ENCODE results near the gene SAMMSON. TPM values are rescaled to one million over a fixed set of nuclear protein-coding genes. Genes with fewer than 3 reads are reported as not detected.

Gene SAMMSON
- total RNA-seq, 1 donor from 2014 or later = not detected

- no peaks in the 10 kb centered on the region for H3K36me3 ChIP-seq (ENCODE audit: control insufficient read depth, insufficient read depth, low read length)
- H3K27me3 ChIP-seq (ENCODE audit: control insufficient read depth, insufficient read depth, low read length) = no peaks in the 10 kb centered on the region
- no peak for TF ChIP-seq CTCF (IDR thresholded peaks at IDR 0.05; ENCODE audit: insufficient read depth, low read length, poor library complexity, severe bottlenecking)
- DNase-seq (ENCODE audit: low read depth) = no peak
- H3K4me3 ChIP-seq (ENCODE audit: low read depth, low read length) = no peak overlapping the region
These were observed 111.9 kb downstream of the SAMMSON start for GRCh38 chr3:70111411-70111810.

- no peak overlapping the region for H3K4me3 ChIP-seq (ENCODE audit: low read depth, low read length)
- no peak for TF ChIP-seq CTCF (IDR thresholded peaks at IDR 0.05; ENCODE audit: insufficient read depth, low read length, poor library complexity, severe bottlenecking)
These were observed 113.2 kb downstream of the SAMMSON start for GRCh38 chr3:70112751-70113150.

GRCh38 chr3:70114431-70114830 is 114.9 kb downstream of the SAMMSON start:
- H3K4me3 ChIP-seq (ENCODE audit: low read depth, low read length) = no peak overlapping the region
- TF ChIP-seq CTCF (IDR thresholded peaks at IDR 0.05; ENCODE audit: insufficient read depth, low read length, poor library complexity, severe bottlenecking) = no peak

More at GRCh38 chr3:70112751-70113150, 113.2 kb downstream of the SAMMSON start:
- DNase-seq (ENCODE audit: low read depth) = no peak
- H3K36me3 ChIP-seq (ENCODE audit: control insufficient read depth, insufficient read depth, low read length) = no peaks in the 10 kb centered on the region
- H3K27me3 ChIP-seq (ENCODE audit: control insufficient read depth, insufficient read depth, low read length) = no peaks in the 10 kb centered on the region

GRCh38 chr3:70119879-70120278 is 120.3 kb downstream of the SAMMSON start:
- Histone ChIP-seq H3K27me3 (ENCODE audit: control insufficient read depth, insufficient read depth, low read length) (no peaks in the 10 kb centered on the region), H3K36me3 (ENCODE audit: control insufficient read depth, insufficient read depth, low read length) (no peaks in the 10 kb centered on the region), H3K4me3 (ENCODE audit: low read depth, low read length) (no peak overlapping the region)
- TF ChIP-seq CTCF (IDR thresholded peaks at IDR 0.05; ENCODE audit: insufficient read depth, low read length, poor library complexity, severe bottlenecking) = no peak
- DNase-seq (ENCODE audit: low read depth) = no peak

More at GRCh38 chr3:70114431-70114830, 114.9 kb downstream of the SAMMSON start:
- no peak for DNase-seq (ENCODE audit: low read depth)
- no peaks in the 10 kb centered on the region for H3K27me3 ChIP-seq (ENCODE audit: control insufficient read depth, insufficient read depth, low read length)
- H3K36me3 ChIP-seq (ENCODE audit: control insufficient read depth, insufficient read depth, low read length) = no peaks in the 10 kb centered on the region

Data from kidney epithelial cell (primary cell).